HG03432 (cell line): ENCODE data around the gene PHETA1.
A peak's percentile ranks its signal among the peaks of the same experiment; 100 is the strongest.
"Not testable (repeated sequence)": the region's sequence is repeated elsewhere in the genome, so short reads cannot be mapped to it uniquely, and the experiment has no call there.

Source experiments
- ATAC-seq: cut with Tn5 transposase; IDR thresholded peaks from one replicate; pipeline ENCODE4 v1.9.1; 2021; ENCODE audit warnings: mild to moderate bottlenecking, moderate library complexity; ENCODE audit not compliant: unreplicated experiment

The PHETA1 gene

DNA sequence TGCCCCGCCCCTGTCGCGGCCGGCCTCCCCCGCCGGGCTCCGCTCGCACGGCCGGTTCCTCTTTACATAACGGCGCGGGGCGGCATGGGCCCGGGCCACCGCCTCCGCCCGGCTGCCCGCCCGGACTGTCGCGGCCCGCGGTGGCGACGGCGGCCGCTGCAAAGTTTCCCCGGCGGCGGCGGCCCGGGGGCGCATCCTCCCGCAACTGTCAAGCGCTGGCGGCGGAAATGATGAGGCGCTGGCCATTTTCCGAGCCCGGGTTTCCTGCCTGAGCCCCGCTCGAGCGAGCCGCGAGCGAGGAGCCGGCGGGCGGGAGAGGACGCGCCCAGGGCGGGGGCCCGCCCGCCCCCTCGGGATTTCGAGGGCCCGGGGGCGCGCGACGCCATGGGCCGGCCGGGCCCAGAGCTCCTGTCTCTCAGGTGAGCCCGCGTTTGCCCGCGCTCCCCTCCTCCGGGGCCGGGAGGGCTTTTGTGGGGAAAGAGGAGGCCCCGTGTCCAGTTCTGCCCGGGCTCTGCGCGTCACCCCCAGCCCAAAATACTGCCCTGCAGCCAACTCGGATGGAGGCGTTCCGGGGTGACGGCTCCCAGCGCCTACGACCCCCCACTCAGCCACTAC, 37.1 kb upstream of the PHETA1 start, which contains the start of gene SH2B3:
Gene SH2B3, plus strand, starts transcription at position 65 of the 615 bp plus-strand sequence. CDS start 12,223 bp downstream, outside the sequence.
- ATAC-seq = peak; percentile 12

- ATAC-seq = peak; percentile 65
These were observed 36.4 kb upstream of the PHETA1 start for GRCh38 chr12:111405149-111405858.

DNA sequence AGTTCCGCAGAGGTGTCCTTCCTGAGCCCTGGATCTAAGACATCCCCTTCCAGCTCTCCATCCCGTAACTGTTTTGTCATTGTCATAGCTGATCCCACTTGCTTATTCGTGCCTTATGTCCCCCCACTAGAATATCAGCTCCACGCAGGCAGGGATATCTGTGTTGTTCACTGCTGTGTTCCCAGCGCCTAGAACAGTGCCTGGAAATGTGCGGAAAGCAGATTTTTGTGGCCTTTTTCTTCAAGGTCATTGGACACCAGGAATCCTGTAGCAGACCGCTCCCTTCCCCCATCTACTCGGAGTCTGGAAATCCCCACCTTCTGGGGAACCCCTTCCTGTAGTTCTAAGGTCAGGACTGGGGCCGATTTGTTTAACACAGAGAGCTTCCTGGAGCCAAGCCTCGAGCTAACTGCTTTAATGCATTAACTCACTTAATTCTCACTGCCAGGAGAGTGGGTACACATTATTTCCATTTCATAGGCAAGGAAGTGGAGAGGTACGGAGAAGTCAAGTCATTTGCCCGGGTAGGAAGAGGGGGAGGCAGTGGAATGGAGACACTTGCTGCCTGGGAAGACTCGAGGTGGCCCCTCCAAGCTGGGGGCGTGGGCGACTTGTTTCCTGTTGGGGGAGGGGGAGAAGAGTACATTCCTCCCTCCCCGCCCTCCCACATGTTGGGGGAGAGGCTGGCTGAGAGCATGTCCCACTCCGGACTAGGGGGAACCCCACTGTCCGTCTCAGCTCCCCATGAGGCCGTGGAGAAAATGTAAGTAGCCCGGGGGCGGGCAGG, 35.7 kb upstream of the PHETA1 start:
- ATAC-seq = peak; percentile 11

- not testable (repeated sequence) for ATAC-seq
These were observed 33.6 kb upstream of the PHETA1 start for GRCh38 chr12:111402490-111402824.

- no peak for ATAC-seq
These were observed 32.3 kb upstream of the PHETA1 start for GRCh38 chr12:111401167-111401605.

- not testable (repeated sequence) for ATAC-seq
These were observed 31.0 kb upstream of the PHETA1 start for GRCh38 chr12:111399741-111400404.

- ATAC-seq = no peak
These were observed 29.6 kb upstream of the PHETA1 start for GRCh38 chr12:111398530-111398929.

DNA sequence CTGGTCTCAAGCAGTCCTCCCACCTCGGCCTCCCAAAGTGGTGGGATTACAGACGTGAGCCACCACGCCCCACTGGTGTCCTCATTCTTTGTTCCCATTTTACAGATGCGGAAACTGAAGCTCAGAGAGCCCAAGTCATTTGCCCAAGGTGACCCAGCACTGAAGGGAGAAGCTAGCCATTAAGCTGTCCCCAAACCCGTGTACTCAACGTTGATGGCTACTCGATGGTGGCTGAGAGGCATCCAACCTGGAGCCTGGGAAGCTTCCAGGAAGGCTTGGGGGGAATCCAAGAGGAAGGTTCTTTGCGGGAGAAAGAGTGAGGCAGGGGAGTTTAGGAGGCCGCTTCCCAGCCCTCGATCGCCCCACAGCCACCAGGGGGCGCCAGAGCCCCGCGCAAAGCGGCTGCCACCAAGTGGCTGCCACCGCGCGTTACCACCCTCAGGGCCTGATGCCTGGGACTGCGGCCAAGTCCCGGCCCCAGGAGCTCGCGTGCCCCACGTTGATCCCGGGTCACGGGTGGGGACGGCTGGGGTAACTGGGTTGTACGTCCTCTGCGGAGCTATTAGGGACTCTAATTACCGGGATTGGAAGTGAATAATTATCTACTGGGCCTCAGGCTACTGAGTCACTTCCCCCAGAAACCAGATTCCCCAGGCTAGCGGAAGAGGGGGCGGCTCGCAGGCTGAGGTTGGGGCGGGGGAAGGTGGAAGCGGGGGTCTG, 28.0 kb upstream of the PHETA1 start:
- ATAC-seq = peak; percentile 73

DNA sequence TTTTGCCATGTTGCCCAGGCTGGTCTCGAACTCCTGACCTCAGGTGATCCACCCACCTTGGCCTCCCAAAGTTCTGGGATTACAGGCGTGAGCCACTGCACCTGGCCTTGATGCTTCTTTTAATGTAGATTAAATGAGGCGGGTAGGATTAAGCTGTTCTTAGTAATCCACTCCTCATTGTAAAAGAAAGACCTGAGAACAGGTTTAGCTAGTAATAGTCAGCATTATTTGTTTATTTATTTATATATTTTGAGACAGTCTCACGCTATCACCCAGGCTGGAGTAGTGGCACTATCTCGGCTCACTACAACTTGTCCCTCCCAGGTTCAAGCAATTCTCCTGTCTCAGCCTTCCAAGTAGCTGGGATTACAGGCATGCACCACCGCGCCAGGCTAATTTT, 27.4 kb upstream of the PHETA1 start:
- not testable (repeated sequence) for ATAC-seq

GRCh38 chr12:111395336-111396187, 26.7 kb upstream of the PHETA1 start:
- no peak for ATAC-seq

DNA sequence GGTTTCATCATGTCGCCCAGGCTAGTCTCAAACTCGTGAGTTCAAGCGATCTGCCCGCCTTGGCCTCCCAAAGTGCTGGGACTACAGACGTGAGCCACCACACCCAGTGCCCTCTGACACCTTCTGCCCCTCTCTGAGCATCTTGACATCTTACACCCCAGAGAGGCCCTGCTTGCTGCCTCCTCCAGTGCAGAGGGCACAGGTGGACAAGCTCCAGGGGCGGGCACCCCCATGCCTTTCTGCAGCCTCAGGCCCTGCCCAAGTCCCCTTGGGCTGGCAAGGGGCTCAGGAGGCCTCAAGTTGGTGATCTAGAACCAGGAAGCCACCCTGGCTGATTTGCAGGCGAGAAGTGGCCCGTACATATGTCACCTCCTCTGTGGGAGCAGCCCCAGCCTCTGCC, 25.6 kb upstream of the PHETA1 start:
- ATAC-seq = no peak

GRCh38 chr12:111393700-111394300, 24.9 kb upstream of the PHETA1 start:
- ATAC-seq = no peak

DNA sequence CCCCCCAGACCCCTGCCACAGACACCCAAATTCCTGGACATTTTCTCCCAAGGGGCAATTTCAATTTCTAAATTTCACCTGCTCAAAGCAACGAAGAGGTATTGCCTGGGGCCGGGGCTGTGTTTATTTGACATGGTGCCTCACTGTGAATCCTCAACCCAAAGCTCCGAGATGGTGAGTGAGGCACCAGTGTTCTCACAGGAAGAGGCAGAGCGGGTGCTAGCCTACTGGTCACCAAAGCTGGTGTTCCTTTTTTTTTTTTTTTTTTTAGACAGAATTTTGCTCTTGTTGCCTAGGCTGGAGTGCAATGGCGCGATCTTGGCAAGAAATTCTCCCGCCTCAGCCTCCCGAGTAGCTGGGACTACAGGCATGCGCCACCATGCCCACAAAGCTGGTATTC, 22.0 kb upstream of the PHETA1 start:
- ATAC-seq = no peak

DNA sequence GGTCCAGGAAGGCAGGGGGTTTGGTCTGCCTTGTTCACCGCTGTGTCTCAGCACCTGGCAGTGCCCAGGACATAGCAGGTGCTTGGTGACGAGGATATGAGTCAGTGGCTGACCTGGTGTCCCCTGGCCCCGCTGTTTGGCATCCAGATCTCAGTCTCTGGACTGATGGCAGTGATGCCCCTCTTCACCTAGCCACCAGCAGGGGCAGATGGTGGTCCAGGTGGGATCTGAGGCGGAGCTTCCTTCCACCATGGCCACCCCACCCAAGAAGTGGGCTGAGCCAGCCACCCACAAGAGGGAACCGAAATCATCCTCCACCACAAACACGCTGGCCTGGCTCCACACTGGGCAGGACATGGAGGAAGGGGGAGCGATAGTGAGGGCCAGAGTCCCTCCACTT, 20.7 kb upstream of the PHETA1 start:
- no peak for ATAC-seq

DNA sequence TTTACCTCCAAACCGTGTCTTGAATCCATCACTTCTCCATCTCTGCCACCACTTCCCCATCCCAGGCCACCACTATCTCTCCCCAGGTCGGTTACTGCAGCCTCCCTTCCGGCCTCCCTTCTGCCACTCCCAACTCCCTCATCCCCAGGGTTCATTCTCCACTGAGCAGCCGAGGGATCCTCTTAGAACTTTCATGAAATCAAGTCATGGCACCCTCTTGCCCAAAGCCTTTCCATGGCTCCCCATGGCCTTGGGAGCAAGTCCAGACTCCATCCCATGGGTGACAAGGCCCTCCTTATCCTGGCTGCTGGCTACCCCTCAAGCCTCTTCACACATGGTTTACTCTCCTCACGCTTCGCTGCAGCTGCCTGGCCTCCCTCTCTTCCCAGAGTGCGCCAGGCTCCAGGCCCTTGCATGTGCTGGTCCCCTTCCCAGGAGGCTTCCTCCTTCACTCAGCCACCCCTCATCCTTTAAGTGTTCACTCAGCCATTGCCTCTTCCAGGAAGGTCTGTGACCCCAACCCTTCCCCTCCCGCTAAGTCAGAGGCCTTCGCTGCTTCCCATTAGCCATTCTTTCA, 18.9 kb upstream of the PHETA1 start:
- ATAC-seq = no peak

DNA sequence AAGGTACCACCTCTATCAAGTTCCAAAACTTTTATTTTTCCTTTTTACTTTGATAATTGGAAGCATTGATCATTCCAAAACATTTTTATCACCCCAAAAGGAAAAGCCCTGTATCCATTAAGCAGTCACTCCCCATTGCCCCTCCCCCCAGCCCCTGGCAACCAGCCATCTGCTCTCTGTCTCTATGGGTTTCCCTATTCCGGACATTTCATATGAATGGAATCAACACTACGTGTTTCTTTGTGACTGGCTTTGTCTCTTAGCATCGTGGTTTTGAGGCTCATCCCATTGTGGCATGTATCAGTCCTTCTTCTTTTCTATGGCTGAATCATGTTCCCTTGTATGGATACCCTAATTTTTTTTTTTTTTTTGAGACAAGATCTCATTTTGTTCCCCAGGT, 18.0 kb upstream of the PHETA1 start:
- ATAC-seq = no peak

GRCh38 chr12:111384596-111384995, 15.7 kb upstream of the PHETA1 start:
- ATAC-seq = no peak

- no peak for ATAC-seq
These were observed 11.2 kb upstream of the PHETA1 start for GRCh38 chr12:111379942-111380554.

DNA sequence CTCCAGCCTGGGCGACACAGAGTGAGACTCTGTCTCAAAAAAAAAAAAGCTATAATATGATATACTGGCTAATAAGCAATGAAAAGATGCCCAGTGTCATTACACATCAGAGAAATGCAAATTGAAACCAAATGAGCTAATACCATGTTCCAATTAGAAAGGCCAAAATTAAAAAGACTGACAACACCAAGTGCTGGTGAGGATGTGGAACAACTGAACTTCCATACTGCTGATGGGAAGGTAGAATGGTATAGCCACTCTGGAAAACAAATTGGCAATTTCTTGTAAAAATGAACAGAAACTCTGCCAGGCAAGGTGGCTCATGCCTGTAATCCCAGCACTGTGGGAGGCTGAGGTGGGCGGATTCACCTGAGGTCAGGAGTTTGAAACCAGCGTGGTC, 8.5 kb upstream of the PHETA1 start:
- ATAC-seq = no peak
